Panc1 (cell line): Measurements from ENCODE around the gene STXBP1. TPM values are rescaled to one million over a fixed set of nuclear protein-coding genes. Genes with fewer than 3 reads are reported as not detected.

ENCODE experiments used
- ATAC-seq: fragments of 200-7000 bp; cut with Tn5 transposase; 2 replicates; pipeline ENCODE4 v1.9.1; 2020; ENCODE audit warnings: mild to moderate bottlenecking, moderate library complexity
- BruUV-seq: library from RNA; stranded (reverse); fragments of 400-500 nt; replicated peaks from 2 replicates; lab custom pipeline; 2021; lab: Mats Ljungman, UMichigan
- CTCF ChIA-PET: fragments of 300-600 bp; sonication (Branson Sonifier 250); formaldehyde crosslinking; loops from one replicate; lab custom pipeline; 2022; ENCODE audit warnings: antibody characterized with exemption; lab: Charles Lee
- POLR2A ChIA-PET: fragments of 300-600 bp; sonication (Branson Sonifier 250); formaldehyde crosslinking; loops from one replicate; lab custom pipeline; 2022; ENCODE audit warnings: antibody characterized with exemption; lab: Charles Lee
- DNase-seq: peaks from one replicate; pipeline ENCODE4 v3.0.0-alpha.2; 2010; ENCODE audit warnings: low read depth, low spot score
- H3K27ac ChIP-seq: 2 replicates; pipeline ENCODE4 v1.5.1; 2011; ENCODE audit warnings: mild to moderate bottlenecking, low read length, inconsistent platforms
- H3K27me3 ChIP-seq: fragments of 200-500 bp; sonication (Bioruptor generic); 2 replicates; pipeline ENCODE4 v1.6.0; 2014; ENCODE audit warnings: low read length, inconsistent platforms; ENCODE audit not compliant: control insufficient read depth, insufficient read depth
- H3K36me3 ChIP-seq: fragments of 200-500 bp; sonication (Bioruptor generic); 2 replicates; pipeline ENCODE4 v1.5.1; 2014; ENCODE audit warnings: inconsistent platforms, mild to moderate bottlenecking, low read length, moderate library complexity; ENCODE audit not compliant: control insufficient read depth, insufficient read depth
- H3K4me1 ChIP-seq: 2 replicates; pipeline ENCODE4 v1.5.1; 2011; ENCODE audit warnings: inconsistent platforms, mild to moderate bottlenecking, low read length, moderate library complexity; ENCODE audit not compliant: control insufficient read depth, insufficient read depth
- H3K4me3 ChIP-seq, 2 experiments: 2 replicates each; pipeline ENCODE4 v1.5.1; 2011 to 2012; ENCODE audit warnings: low read depth in 2 of 2, low read length in 2 of 2, mild to moderate bottlenecking in 2 of 2, inconsistent platforms in 1 of 2, moderate library complexity in 1 of 2
- H3K9me3 ChIP-seq: fragments of 200-500 bp; sonication (Bioruptor generic); 2 replicates; pipeline ENCODE4 v1.5.1; 2014; ENCODE audit warnings: low read depth, mild to moderate bottlenecking, inconsistent platforms, low read length, moderate library complexity; ENCODE audit not compliant: control insufficient read depth, insufficient read depth
- POLR2AphosphoS5 ChIP-seq: IDR thresholded peaks from 2 replicates; pipeline ENCODE4 v1.6.1; 2012; ENCODE audit warnings: mild to moderate bottlenecking, low read depth, low read length, moderate library complexity
- SIN3A ChIP-seq: IDR thresholded peaks from 2 replicates; pipeline ENCODE4 v1.6.1; 2012; ENCODE audit warnings: low read depth, mild to moderate bottlenecking, low read length, moderate library complexity, borderline replicate concordance; ENCODE audit not compliant: insufficient read depth
- TCF7L2 ChIP-seq: IDR thresholded peaks from 2 replicates; pipeline ENCODE4 v1.6.1; 2011; ENCODE audit warnings: mild to moderate bottlenecking, low read depth, low read length, inconsistent platforms
- in situ Hi-C: cut with HindIII; loops from 2 replicates; pipeline ENCODE4 v1.10.0; 2016; ENCODE audit warnings: low sequenced_read_pairs, low pct_unique_long_range_greater_than_20kb
- intact Hi-C: fragments of 100-400 bp; cut with micrococcal nuclease; formaldehyde crosslinking; loops from one replicate; pipeline ENCODE4 v1.10.0; 2022; ENCODE audit not compliant: unreplicated experiment
- total RNA-seq: library from RNA; stranded (reverse); gene quantifications from one replicate; pipeline ENCODE4 v1.2.1, GENCODE V29; 2021; ENCODE audit not compliant: unreplicated experiment
- TF ChIP-seq, protein P1 (sequence below): fragments of 450-650 bp; IDR thresholded peaks from 2 replicates; pipeline ENCODE4 v1.5.1; 2017; ENCODE audit warnings: mild to moderate bottlenecking
- TF ChIP-seq, protein P2 (sequence below), 2 experiments: IDR thresholded peaks; 2 replicates each; pipeline ENCODE4 v1.6.1; 2011 to 2012; ENCODE audit warnings: low read depth in 2 of 2, control low read depth in 1 of 2, low read length in 1 of 2, mild to moderate bottlenecking in 1 of 2, moderate library complexity in 1 of 2; ENCODE audit not compliant: insufficient read depth in 1 of 2

The STXBP1 gene
- total RNA-seq, 1 experiment from 2014 or later, result 67.5 TPM

DNA sequence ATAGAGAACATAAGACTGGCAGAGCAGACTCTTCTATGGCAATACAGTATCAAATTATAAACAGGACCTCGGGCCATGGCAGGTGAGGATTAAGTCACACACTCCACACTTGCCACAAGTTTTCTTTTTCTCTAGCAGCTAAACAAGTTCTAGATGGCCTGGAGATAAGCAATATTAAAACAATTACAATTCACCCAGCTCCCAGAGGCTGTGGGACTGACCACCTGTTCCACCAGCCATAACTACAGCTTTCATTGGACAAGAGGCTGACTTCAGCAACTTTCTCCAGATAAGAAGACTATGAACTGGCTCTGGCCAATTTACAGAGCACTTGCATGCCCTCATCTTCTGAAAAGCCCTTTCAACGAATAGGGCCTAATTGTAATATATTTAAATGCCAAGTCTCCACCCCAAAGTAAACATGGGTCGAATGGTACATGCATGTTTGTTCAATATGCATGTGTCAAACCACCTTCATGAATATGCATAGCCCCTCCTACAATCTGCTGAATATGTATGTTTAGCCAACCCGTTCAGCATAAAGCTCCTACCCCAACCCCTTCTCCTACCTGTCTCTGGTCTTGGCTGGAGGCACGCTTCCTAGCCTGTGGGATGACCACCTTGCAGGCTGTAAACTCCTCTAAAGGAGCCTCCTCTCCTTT, 88.6 kb downstream of the STXBP1 start:
- POLR2A ChIA-PET, result interaction anchor here (0.9 kb wide), 1 partner anchor 11 kb away, joined by 3 read pairs; no protein-coding TSS in a partner anchor
- intact Hi-C loops, result no loop called here

DNA sequence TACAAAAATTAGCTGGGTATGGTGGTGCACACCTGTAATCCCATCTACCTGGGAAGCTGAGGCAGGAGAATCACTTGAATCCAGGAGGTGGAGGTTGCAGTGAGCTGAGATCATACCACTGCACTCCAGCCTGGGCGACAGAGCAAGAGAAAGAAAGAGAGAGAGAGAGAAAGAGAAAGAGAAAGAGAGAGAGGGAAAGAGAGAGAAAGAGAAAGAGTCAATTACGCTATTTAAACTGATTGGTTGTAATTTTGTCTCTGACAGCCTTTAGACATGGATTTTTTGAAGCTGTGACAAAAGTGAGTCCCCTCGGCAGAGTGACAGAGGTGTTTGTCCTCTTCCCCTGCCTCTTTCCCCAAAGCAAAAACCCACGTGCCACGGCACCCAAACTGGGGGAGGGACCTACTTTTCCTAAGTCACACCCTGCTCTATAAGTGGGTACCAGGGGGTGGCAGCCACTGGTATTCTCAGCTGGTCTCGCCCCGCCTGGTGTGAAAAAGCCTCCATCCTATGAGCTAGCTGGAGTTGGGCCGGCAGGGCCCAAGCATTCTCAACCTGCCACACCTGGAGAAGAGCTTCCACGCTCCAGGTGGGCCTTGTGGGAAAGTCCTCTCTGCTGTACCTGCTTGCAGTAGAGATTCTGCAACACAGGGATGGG, 91.3 kb downstream of the STXBP1 start:
- CTCF ChIA-PET, result no interaction called here

More for the DNA sequence above, 88.6 kb downstream of the STXBP1 start:
- Histone ChIP-seq H3K27ac (no peak overlapping the region), H3K9me3 (no peaks in the 10 kb centered on the region), H3K36me3 (no peaks in the 10 kb centered on the region), H3K27me3 (no peaks in the 10 kb centered on the region), H3K4me1 (no peaks in the 10 kb centered on the region), H3K4me3 (no peak overlapping the region)
- TF ChIP-seq SIN3A, result no peak
- TF ChIP-seq, protein P1, sequence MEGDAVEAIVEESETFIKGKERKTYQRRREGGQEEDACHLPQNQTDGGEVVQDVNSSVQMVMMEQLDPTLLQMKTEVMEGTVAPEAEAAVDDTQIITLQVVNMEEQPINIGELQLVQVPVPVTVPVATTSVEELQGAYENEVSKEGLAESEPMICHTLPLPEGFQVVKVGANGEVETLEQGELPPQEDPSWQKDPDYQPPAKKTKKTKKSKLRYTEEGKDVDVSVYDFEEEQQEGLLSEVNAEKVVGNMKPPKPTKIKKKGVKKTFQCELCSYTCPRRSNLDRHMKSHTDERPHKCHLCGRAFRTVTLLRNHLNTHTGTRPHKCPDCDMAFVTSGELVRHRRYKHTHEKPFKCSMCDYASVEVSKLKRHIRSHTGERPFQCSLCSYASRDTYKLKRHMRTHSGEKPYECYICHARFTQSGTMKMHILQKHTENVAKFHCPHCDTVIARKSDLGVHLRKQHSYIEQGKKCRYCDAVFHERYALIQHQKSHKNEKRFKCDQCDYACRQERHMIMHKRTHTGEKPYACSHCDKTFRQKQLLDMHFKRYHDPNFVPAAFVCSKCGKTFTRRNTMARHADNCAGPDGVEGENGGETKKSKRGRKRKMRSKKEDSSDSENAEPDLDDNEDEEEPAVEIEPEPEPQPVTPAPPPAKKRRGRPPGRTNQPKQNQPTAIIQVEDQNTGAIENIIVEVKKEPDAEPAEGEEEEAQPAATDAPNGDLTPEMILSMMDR, result no peak
- TF ChIP-seq TCF7L2, result no peak
- TF ChIP-seq, protein P2, sequence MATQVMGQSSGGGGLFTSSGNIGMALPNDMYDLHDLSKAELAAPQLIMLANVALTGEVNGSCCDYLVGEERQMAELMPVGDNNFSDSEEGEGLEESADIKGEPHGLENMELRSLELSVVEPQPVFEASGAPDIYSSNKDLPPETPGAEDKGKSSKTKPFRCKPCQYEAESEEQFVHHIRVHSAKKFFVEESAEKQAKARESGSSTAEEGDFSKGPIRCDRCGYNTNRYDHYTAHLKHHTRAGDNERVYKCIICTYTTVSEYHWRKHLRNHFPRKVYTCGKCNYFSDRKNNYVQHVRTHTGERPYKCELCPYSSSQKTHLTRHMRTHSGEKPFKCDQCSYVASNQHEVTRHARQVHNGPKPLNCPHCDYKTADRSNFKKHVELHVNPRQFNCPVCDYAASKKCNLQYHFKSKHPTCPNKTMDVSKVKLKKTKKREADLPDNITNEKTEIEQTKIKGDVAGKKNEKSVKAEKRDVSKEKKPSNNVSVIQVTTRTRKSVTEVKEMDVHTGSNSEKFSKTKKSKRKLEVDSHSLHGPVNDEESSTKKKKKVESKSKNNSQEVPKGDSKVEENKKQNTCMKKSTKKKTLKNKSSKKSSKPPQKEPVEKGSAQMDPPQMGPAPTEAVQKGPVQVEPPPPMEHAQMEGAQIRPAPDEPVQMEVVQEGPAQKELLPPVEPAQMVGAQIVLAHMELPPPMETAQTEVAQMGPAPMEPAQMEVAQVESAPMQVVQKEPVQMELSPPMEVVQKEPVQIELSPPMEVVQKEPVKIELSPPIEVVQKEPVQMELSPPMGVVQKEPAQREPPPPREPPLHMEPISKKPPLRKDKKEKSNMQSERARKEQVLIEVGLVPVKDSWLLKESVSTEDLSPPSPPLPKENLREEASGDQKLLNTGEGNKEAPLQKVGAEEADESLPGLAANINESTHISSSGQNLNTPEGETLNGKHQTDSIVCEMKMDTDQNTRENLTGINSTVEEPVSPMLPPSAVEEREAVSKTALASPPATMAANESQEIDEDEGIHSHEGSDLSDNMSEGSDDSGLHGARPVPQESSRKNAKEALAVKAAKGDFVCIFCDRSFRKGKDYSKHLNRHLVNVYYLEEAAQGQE (IDR thresholded peaks at IDR 0.05; ENCODE audit: insufficient read depth in 1 of 2, low read depth in 2 of 2, low read length in 1 of 2), result no peak
- no peak for TF ChIP-seq POLR2AphosphoS5
- ATAC-seq (no peak), DNase-seq (no peak)
- CTCF ChIA-PET, result no interaction called here
- no TSS peak for BruUV-seq
- in situ Hi-C loops, result no loop called here

More for the DNA sequence above, 91.3 kb downstream of the STXBP1 start:
- Histone ChIP-seq H3K4me1 (no peaks in the 10 kb centered on the region; the same call in 1 of the 2 replicates), H3K27ac (no peak overlapping the region), H3K9me3 (no peaks in the 10 kb centered on the region), H3K27me3 (no peaks in the 10 kb centered on the region), H3K4me3 (no peak overlapping the region), H3K36me3 (no peaks in the 10 kb centered on the region)
- ATAC-seq (no peak), DNase-seq (no peak)
- TF ChIP-seq TCF7L2, result no peak
- no peak for TF ChIP-seq POLR2AphosphoS5
- no peak for TF ChIP-seq SIN3A
- TF ChIP-seq, protein P2 (IDR thresholded peaks at IDR 0.05; ENCODE audit: insufficient read depth in 1 of 2, low read depth in 2 of 2, low read length in 1 of 2), result no peak
- TF ChIP-seq, protein P1, result no peak
- no TSS peak for BruUV-seq
- in situ Hi-C loops (no loop called here), intact Hi-C loops (no loop called here)
- POLR2A ChIA-PET, result no interaction called here
